HepG2 (cell line): ENCODE results near the gene ARVCF. TPM values are rescaled to one million over a fixed set of nuclear protein-coding genes. Genes with fewer than 3 reads are reported as not detected.

Experiments used
- NFATC3 ChIP-seq: sonication (generic); formaldehyde crosslinking; IDR thresholded peaks from 2 replicates; pipeline ENCODE4 v1.5.1; 2020; ENCODE audit warnings: mild to moderate bottlenecking, missing genetic modification reagents
- RBAK ChIP-seq: sonication (generic); formaldehyde crosslinking; IDR thresholded peaks from 2 replicates; pipeline ENCODE4 v1.5.1; 2020; ENCODE audit warnings: mild to moderate bottlenecking, missing genetic modification reagents
- ZBTB38 ChIP-seq: sonication (generic); formaldehyde crosslinking; IDR thresholded peaks from 2 replicates; pipeline ENCODE4 v1.5.1; 2020; ENCODE audit warnings: mild to moderate bottlenecking, missing genetic modification reagents
- ZC3H13 ChIP-seq: sonication (generic); formaldehyde crosslinking; IDR thresholded peaks from 2 replicates; pipeline ENCODE4 v1.8.1; 2023; ENCODE audit warnings: mild to moderate bottlenecking, missing genetic modification reagents, moderate library complexity
- ZNF136 ChIP-seq: sonication (generic); formaldehyde crosslinking; IDR thresholded peaks from 2 replicates; pipeline ENCODE4 v1.8.1; 2022; ENCODE audit warnings: low read depth, mild to moderate bottlenecking, moderate library complexity, missing genetic modification reagents
- ZNF3 ChIP-seq: IDR thresholded peaks from 2 replicates; pipeline ENCODE4 v1.7.0; 2017; ENCODE audit warnings: inconsistent platforms
- ZNF34 ChIP-seq: sonication (generic); formaldehyde crosslinking; IDR thresholded peaks from 2 replicates; pipeline ENCODE4 v1.4.0; 2020; ENCODE audit warnings: mild to moderate bottlenecking, missing genetic modification reagents, borderline replicate concordance
- ZNF678 ChIP-seq: sonication (generic); formaldehyde crosslinking; IDR thresholded peaks from 2 replicates; pipeline ENCODE4 v1.4.0; 2020; ENCODE audit warnings: mild to moderate bottlenecking, missing genetic modification reagents
- polyA plus RNA-seq, 8 experiments: library from polyadenylated mRNA; depleted of rRNA in 3 of 8; stranded (reverse) in 7 of 8; unstranded in 1 of 8; fragments of >200 nt; fragmentation: Illumina TruSeq in 4 of 8; extraction: Trizol in 4 of 8; gene quantifications; 2 replicates each; pipeline versions ENCODE4 v1.2.1 to v1.2.3, GENCODE V29; 2011 to 2016; ENCODE audit warnings: low read depth in 4 of 8, missing spikeins in 1 of 8, mixed read lengths in 1 of 8; ENCODE audit not compliant: insufficient read depth in 1 of 8
- total RNA-seq, 5 experiments: library from RNA; depleted of rRNA; stranded (reverse); fragments of >200 nt; fragmentation: Illumina TruSeq; extraction: Trizol; gene quantifications; 2 replicates each; pipeline ENCODE4 v1.2.3, GENCODE V29; 2016; ENCODE audit warnings: low read depth in 1 of 5
- TF ChIP-seq, protein P1 (sequence below): sonication (generic); formaldehyde crosslinking; IDR thresholded peaks from 2 replicates; pipeline ENCODE4 v1.5.0; 2020; ENCODE audit warnings: mild to moderate bottlenecking, missing genetic modification reagents, borderline replicate concordance
- TF ChIP-seq, protein P2 (sequence below): IDR thresholded peaks from 2 replicates; pipeline ENCODE4 v1.6.1; 2016; ENCODE audit warnings: mild to moderate bottlenecking, missing biosample characterization, missing genetic modification reagents
- TF ChIP-seq, protein P3 (sequence below): conservative IDR thresholded peaks from 2 replicates; pipeline ENCODE4 v1.6.1; 2018; ENCODE audit warnings: missing genetic modification reagents
- TF ChIP-seq, protein P4 (sequence below): sonication (generic); formaldehyde crosslinking; IDR thresholded peaks from 2 replicates; pipeline ENCODE4 v1.8.1; 2022; ENCODE audit warnings: low read depth, mild to moderate bottlenecking, missing genetic modification reagents
- TF ChIP-seq, protein P5 (sequence below): sonication (generic); formaldehyde crosslinking; IDR thresholded peaks from 2 replicates; pipeline ENCODE4 v1.5.1; 2020; ENCODE audit warnings: mild to moderate bottlenecking, missing genetic modification reagents, moderate library complexity
- TF ChIP-seq, protein P6 (sequence below): sonication (generic); formaldehyde crosslinking; IDR thresholded peaks from 2 replicates; pipeline ENCODE4 v1.4.0; 2020; ENCODE audit warnings: missing genetic modification reagents

Gene ARVCF
- total and polyA plus RNA-seq, 2 of the 13 experiments (the other 11 are each of a cell fraction or from before 2014, with no cell fraction given): 16.4 to 17.7 TPM

DNA sequence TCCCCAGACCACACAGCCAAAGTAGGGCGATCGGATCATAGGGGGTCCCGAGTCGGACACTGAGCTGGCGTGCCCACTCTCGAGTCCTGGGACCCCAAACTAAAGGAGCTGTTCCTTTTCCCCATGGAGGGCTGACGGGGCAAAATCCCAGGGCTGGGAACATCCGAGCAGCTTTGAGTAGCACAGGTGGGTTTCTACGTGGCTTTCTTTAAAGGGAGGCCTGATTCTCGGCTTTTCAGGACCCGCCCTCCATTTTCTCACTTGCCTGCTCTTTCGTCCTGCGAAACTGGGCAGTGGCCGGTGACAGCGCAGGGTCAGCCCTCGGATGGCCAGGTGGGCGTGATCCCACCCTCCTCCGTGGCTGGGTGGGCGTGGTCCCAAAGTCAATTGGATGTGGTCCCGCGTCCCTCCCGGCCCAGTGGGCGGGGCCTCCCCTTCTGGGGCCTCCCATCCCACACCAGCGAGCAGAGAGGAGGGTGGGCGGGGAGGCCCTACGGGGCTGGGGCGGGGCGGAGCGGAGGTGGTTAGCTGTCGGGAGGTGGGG lies 57.5 kb downstream of the ARVCF start (continued):
- TF ChIP-seq ZNF136 (CRISPR knock-in tag): no peak
- TF ChIP-seq, protein P1, sequence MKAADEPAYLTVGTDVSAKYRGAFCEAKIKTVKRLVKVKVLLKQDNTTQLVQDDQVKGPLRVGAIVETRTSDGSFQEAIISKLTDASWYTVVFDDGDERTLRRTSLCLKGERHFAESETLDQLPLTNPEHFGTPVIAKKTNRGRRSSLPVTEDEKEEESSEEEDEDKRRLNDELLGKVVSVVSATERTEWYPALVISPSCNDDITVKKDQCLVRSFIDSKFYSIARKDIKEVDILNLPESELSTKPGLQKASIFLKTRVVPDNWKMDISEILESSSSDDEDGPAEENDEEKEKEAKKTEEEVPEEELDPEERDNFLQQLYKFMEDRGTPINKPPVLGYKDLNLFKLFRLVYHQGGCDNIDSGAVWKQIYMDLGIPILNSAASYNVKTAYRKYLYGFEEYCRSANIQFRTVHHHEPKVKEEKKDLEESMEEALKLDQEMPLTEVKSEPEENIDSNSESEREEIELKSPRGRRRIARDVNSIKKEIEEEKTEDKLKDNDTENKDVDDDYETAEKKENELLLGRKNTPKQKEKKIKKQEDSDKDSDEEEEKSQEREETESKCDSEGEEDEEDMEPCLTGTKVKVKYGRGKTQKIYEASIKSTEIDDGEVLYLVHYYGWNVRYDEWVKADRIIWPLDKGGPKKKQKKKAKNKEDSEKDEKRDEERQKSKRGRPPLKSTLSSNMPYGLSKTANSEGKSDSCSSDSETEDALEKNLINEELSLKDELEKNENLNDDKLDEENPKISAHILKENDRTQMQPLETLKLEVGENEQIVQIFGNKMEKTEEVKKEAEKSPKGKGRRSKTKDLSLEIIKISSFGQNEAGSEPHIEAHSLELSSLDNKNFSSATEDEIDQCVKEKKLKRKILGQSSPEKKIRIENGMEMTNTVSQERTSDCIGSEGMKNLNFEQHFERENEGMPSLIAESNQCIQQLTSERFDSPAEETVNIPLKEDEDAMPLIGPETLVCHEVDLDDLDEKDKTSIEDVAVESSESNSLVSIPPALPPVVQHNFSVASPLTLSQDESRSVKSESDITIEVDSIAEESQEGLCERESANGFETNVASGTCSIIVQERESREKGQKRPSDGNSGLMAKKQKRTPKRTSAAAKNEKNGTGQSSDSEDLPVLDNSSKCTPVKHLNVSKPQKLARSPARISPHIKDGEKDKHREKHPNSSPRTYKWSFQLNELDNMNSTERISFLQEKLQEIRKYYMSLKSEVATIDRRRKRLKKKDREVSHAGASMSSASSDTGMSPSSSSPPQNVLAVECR (CRISPR knock-in tag): peak; percentile 61; the same call in 1 of the 2 replicates
- TF ChIP-seq ZBTB38 (CRISPR knock-in tag): no peak
- no peak for TF ChIP-seq ZNF34 (CRISPR knock-in tag)
- TF ChIP-seq, protein P2, sequence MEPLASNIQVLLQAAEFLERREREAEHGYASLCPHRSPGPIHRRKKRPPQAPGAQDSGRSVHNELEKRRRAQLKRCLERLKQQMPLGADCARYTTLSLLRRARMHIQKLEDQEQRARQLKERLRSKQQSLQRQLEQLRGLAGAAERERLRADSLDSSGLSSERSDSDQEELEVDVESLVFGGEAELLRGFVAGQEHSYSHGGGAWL: no peak
- TF ChIP-seq, protein P3, sequence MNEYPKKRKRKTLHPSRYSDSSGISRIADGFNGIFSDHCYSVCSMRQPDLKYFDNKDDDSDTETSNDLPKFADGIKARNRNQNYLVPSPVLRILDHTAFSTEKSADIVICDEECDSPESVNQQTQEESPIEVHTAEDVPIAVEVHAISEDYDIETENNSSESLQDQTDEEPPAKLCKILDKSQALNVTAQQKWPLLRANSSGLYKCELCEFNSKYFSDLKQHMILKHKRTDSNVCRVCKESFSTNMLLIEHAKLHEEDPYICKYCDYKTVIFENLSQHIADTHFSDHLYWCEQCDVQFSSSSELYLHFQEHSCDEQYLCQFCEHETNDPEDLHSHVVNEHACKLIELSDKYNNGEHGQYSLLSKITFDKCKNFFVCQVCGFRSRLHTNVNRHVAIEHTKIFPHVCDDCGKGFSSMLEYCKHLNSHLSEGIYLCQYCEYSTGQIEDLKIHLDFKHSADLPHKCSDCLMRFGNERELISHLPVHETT (CRISPR knock-in tag): no peak
- 0 out of 2 replicates have a peak, but pooled peaks have one; percentile 20 for TF ChIP-seq NFATC3 (CRISPR knock-in tag)
- no peak for TF ChIP-seq RBAK (CRISPR knock-in tag)
- no peak for TF ChIP-seq ZNF3 (CRISPR knock-in tag)
- TF ChIP-seq, protein P4, sequence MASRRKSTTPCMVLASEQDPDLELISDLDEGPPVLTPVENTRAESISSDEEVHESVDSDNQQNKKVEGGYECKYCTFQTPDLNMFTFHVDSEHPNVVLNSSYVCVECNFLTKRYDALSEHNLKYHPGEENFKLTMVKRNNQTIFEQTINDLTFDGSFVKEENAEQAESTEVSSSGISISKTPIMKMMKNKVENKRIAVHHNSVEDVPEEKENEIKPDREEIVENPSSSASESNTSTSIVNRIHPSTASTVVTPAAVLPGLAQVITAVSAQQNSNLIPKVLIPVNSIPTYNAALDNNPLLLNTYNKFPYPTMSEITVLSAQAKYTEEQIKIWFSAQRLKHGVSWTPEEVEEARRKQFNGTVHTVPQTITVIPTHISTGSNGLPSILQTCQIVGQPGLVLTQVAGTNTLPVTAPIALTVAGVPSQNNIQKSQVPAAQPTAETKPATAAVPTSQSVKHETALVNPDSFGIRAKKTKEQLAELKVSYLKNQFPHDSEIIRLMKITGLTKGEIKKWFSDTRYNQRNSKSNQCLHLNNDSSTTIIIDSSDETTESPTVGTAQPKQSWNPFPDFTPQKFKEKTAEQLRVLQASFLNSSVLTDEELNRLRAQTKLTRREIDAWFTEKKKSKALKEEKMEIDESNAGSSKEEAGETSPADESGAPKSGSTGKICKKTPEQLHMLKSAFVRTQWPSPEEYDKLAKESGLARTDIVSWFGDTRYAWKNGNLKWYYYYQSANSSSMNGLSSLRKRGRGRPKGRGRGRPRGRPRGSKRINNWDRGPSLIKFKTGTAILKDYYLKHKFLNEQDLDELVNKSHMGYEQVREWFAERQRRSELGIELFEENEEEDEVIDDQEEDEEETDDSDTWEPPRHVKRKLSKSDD (CRISPR knock-in tag): no peak; the same call in 1 of the 2 replicates
- TF ChIP-seq ZNF678: no peak
- TF ChIP-seq, protein P5, sequence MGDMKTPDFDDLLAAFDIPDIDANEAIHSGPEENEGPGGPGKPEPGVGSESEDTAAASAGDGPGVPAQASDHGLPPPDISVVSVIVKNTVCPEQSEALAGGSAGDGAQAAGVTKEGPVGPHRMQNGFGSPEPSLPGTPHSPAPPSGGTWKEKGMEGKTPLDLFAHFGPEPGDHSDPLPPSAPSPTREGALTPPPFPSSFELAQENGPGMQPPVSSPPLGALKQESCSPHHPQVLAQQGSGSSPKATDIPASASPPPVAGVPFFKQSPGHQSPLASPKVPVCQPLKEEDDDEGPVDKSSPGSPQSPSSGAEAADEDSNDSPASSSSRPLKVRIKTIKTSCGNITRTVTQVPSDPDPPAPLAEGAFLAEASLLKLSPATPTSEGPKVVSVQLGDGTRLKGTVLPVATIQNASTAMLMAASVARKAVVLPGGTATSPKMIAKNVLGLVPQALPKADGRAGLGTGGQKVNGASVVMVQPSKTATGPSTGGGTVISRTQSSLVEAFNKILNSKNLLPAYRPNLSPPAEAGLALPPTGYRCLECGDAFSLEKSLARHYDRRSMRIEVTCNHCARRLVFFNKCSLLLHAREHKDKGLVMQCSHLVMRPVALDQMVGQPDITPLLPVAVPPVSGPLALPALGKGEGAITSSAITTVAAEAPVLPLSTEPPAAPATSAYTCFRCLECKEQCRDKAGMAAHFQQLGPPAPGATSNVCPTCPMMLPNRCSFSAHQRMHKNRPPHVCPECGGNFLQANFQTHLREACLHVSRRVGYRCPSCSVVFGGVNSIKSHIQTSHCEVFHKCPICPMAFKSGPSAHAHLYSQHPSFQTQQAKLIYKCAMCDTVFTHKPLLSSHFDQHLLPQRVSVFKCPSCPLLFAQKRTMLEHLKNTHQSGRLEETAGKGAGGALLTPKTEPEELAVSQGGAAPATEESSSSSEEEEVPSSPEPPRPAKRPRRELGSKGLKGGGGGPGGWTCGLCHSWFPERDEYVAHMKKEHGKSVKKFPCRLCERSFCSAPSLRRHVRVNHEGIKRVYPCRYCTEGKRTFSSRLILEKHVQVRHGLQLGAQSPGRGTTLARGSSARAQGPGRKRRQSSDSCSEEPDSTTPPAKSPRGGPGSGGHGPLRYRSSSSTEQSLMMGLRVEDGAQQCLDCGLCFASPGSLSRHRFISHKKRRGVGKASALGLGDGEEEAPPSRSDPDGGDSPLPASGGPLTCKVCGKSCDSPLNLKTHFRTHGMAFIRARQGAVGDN (CRISPR knock-in tag): peak; percentile 68; the same call in 1 of the 2 replicates
- TF ChIP-seq, protein P6, sequence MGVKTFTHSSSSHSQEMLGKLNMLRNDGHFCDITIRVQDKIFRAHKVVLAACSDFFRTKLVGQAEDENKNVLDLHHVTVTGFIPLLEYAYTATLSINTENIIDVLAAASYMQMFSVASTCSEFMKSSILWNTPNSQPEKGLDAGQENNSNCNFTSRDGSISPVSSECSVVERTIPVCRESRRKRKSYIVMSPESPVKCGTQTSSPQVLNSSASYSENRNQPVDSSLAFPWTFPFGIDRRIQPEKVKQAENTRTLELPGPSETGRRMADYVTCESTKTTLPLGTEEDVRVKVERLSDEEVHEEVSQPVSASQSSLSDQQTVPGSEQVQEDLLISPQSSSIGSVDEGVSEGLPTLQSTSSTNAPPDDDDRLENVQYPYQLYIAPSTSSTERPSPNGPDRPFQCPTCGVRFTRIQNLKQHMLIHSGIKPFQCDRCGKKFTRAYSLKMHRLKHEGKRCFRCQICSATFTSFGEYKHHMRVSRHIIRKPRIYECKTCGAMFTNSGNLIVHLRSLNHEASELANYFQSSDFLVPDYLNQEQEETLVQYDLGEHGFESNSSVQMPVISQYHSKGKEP (CRISPR knock-in tag): no peak
- TF ChIP-seq ZC3H13 (CRISPR knock-in tag): 0 out of 2 replicates have a peak, but pooled peaks have one; percentile 2
